HUDEP-2 (cell line): ENCODE data around the gene WASF3.

ENCODE experiments used
- DNase-seq, 76 experiments: peaks; one replicate each; lab custom pipeline; 2025; ENCODE audit not compliant: unreplicated experiment in 76 of 76; lab: John Stamatoyannopoulos, UW

The WASF3 gene

GRCh38 chr13:26585136-26585535 lies 27.7 kb downstream of the WASF3 start:
- DNase-seq: no peak

- DNase-seq: no peak
These were observed 29.8 kb downstream of the WASF3 start for GRCh38 chr13:26587251-26587650.

GRCh38 chr13:26589226-26589625 lies 31.7 kb downstream of the WASF3 start:
- DNase-seq: no peak

- peak in 2 of 76 experiments; percentile 3 to 4 for DNase-seq
These were observed 32.3 kb downstream of the WASF3 start for GRCh38 chr13:26589754-26590153.

GRCh38 chr13:26590379-26590778 lies 32.9 kb downstream of the WASF3 start:
- no peak for DNase-seq

GRCh38 chr13:26590951-26591350 lies 33.5 kb downstream of the WASF3 start:
- DNase-seq: no peak

GRCh38 chr13:26591672-26592071 lies 34.2 kb downstream of the WASF3 start:
- no peak for DNase-seq

GRCh38 chr13:26593661-26594060 lies 36.2 kb downstream of the WASF3 start:
- no peak for DNase-seq

- no peak for DNase-seq
These were observed 36.9 kb downstream of the WASF3 start for GRCh38 chr13:26594363-26594762.

GRCh38 chr13:26596458-26596857 lies 39.0 kb downstream of the WASF3 start:
- DNase-seq: no peak

- DNase-seq: no peak
These were observed 41.9 kb downstream of the WASF3 start for GRCh38 chr13:26599403-26599802.

GRCh38 chr13:26599860-26600259 lies 42.4 kb downstream of the WASF3 start:
- DNase-seq: no peak

GRCh38 chr13:26600343-26600742 lies 42.9 kb downstream of the WASF3 start:
- DNase-seq: no peak

GRCh38 chr13:26601669-26602068 lies 44.2 kb downstream of the WASF3 start:
- peak in 13 of 76 experiments; percentile 3 to 45 (median 13) for DNase-seq

- no peak for DNase-seq
These were observed 45.3 kb downstream of the WASF3 start for GRCh38 chr13:26602783-26603182.

GRCh38 chr13:26604784-26605545 lies 47.5 kb downstream of the WASF3 start:
- no peak for DNase-seq

- DNase-seq: peak in 10 of 76 experiments; percentile 0 to 37 (median 12)
These were observed 48.4 kb downstream of the WASF3 start for GRCh38 chr13:26605845-26606244.

GRCh38 chr13:26606631-26607030 lies 49.1 kb downstream of the WASF3 start:
- DNase-seq: no peak

- no peak for DNase-seq
These were observed 57.2 kb downstream of the WASF3 start for GRCh38 chr13:26614721-26615120.

GRCh38 chr13:26616126-26616525 lies 58.6 kb downstream of the WASF3 start:
- DNase-seq: no peak

GRCh38 chr13:26618726-26619125 lies 61.2 kb downstream of the WASF3 start:
- DNase-seq: no peak

GRCh38 chr13:26619358-26619757 lies 61.9 kb downstream of the WASF3 start:
- DNase-seq: no peak
